HG03520 (cell line): ENCODE measurements around the gene TTI1.
A peak's percentile ranks its signal among the peaks of the same experiment; 100 is the strongest.
"Not testable (repeated sequence)": the region's sequence is repeated elsewhere in the genome, so short reads cannot be mapped to it uniquely, and the experiment has no call there.

Experiments
- ATAC-seq: cut with Tn5 transposase; IDR thresholded peaks from one replicate; pipeline ENCODE4 v1.9.1; 2021; ENCODE audit warnings: mild to moderate bottlenecking, moderate library complexity; ENCODE audit not compliant: unreplicated experiment

The TTI1 gene

DNA sequence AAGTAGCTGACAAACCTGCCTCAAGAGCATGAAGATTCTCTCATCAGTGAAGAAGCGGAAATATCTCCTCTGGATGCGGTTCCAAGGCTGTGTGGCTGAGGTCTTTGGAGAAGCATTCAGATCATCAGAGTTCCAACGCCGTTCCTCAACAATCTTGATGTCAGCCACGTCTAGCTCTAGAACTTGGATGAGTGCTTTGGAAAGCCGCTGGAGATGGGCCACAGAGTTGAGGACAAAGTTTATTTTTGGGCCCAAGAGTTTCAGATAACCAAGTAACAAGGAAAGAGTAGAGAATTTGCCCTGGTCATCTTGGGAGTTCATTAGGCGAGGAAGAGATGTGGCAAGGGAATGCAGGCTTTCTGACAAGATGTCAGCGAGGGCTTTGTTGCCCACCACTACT is 20.9 kb downstream of the TTI1 start:
- ATAC-seq = no peak

DNA sequence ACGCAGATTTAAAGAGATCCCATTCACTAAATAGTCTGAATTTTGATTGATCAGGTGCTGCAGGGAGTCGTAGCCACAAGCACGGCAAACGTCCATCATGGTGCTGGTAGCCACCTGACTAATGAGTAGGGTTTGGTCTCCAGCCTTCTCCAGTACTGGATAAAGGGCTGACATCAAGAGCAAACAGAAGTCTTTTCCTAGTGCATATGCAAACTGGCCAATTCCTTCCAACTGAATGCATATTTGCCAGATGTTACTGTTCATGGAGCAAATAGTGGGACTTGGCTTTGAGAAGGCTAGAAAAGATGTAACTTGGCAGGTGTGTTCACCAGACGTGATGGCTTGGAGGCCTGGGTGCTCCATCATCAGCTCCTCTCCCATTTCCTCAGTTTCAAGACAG is 21.6 kb downstream of the TTI1 start:
- ATAC-seq = no peak

DNA sequence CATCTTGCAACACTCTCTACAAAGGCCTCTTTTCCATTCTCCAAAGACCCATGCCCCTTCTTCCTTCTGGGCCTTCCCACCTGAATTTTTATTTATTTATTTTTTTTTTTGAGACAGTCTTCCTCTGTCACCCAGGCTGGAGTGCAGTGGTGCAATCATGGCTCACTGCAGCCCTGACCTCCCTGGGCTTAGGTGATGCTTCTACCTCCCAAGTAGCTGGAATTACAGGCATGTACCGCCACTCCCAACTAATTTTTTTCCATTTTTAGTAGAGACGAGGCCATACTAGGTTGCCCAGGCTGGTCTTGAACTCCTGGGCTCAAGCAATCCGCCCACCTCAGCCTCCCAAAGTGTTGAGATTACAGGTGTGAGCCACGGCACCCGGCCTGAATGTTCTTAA is 23.8 kb downstream of the TTI1 start:
- not testable (repeated sequence) for ATAC-seq

DNA sequence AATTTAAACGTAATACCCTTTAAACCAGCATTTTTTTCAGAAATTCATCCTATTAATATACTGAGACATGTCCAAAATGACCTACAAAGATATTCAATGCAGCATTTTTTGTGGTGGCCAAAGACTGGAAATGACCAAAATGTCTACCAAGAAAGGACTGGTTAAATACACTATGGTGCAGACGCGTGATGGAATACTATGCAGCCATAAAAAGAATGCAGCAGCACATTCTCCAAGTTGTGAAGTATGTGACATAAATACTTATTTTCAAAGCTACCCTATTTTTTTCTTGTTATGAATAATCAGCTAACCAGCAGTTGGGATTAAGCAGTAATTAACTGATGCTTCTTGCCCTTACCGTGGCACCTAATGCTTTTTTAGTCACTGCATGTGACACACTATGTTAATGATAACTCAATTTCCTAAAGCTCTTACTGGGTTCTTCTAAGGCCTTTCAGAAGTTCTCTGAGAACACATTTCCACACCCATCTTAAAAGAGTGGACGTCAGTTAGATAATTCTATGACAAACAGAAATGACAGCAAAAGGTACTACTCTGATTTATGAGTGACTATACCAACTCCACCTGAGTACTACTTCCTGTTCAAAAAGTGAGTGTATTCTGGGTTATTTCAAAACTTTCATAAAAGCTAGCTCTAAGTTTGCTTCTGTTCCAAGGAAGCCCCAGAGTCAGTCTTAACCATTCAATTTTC is 24.9 kb downstream of the TTI1 start:
- no peak for ATAC-seq

DNA sequence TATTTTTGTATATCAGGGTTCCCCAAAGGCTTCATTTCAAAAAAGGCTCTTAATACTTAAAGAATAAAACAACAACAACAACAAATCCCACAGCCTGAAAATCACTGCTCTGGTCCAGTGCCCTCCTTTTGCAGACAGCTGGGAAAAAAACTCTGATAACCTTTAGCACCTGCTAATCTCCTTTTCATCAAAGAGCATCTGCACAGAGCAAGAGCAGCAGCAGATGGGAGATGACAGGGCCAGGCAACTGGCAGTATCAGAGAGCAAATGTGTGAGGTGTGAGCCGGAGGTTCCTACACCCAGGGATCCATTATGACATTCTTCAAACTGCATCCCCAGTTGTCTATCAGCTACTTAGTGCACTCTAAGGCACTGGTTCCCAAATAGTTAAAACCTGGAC is 25.7 kb downstream of the TTI1 start:
- ATAC-seq = no peak

DNA sequence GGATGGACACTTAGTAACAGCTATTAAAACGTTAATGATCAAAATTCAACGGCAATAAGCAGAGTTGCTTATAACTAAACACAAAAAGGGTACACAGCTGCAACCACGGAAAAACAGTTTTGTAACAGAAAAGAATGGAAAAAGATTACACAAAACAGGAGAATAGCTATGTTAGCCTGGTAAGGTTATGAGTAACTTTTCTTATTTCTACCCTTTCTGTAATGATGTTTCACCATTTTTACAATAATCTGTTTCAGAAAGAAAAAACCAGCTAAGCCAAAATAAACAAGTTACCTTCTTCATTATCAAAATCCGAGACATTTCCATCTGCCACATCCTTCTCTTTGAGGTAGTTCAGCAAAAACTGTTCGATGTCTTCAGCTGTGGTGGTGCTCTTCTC is 27.4 kb downstream of the TTI1 start:
- ATAC-seq = no peak

DNA sequence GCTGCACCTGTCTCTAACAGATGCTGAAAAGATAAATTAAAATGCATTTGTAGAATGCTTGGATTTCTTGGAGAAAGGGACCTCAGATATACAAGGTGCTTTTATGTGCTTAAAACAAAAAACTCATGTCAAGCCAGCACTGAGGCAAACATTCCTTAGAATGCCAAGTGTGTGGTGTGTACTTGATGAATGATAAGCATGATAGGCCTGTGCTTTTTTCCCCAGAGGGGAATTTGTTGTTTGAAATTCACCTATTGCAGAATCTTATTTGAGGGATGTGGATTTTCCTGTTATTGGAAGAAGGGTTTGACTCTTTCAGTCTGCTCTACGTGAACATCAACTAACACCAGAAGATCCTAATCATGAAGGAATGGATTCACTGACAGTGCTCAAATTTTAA is 28.8 kb downstream of the TTI1 start:
- ATAC-seq = no peak

DNA sequence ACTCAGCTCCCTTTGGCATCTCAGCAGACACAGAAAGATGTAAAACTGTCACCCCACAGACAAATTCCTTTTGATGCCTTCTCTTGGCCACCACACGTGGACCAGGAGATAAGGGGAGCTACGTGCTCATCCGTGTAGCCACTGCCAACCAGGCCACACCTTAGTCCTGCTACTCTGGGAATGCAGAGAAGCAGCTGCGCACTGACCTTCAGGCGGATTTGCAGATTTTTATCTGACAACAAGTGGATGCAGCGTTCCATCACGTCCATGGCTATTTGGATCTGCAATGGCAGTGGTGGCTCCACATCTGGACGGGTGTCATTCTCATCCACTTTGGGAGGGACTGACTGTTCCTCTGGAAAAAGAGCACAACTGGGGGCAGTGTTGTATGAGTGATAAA is 30.8 kb downstream of the TTI1 start:
- no peak for ATAC-seq

DNA sequence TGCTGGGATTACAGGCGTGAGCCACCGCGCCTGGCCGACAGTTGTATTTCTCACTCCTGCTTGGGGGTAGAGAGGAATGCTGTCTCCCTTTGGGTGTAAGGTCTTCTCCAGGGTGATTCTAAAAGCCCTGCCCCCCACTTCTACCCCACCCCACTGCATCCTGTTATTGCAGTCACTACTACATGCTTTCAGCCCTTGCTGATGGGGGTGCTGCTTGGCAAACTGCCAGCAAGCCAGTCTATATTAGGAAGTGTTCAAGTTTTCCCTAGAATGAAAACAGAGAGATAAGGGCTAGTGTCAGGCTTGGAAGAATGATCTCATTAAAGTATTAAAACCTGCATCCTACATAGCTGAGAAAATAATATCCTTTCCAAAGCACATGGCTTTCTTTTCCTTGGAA is 31.3 kb downstream of the TTI1 start:
- no peak for ATAC-seq

DNA sequence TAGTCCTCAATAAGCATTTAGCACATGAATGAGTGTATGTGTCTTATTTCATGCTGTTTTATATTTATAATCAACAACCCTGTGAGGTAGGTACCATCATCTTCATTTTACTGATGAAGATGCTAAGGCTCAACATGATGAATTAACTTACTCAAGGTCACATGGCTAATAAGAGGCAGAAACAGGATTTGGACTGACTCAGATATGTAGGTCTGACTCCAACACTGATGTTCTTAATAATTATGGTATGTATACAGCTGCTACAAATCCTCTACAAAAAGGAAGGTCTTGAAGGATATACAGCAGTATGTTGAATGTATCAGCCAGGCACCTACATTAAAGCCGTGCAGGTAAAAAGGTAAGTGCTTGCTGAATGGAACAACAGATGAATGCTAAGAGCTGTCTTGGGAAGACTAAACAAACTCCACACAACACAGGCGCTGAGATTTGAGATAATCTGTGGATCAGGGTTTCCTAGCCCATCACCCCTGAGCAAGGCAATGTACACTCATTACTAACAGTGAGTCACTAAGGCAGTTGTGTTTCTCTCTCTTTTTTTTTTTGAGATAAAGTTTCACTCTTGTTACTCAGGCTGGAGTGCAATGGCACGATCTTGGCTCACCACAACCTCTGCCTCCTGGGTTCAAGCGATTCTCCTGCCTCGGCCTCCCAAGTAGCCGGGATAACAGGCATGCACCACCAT is 31.9 kb downstream of the TTI1 start:
- no peak for ATAC-seq

DNA sequence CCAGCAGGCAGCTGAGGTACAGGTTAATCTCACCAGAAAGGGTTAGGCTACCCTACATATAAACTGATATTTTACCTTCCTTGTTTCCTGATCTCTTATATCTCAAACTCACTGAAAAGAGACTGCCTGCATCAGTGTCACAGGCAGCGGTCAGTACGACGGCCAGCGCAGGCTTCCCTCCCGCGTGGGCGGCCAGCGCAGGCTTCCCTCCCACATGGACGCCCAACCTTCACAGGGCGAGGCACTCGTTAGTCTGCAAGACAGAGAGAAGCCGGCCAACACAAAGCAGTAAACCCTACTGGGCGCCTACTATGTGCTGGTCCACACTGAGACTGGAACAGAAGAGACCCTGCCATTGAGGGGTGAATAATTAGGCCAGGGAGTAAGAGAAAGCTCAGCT is 33.0 kb downstream of the TTI1 start:
- ATAC-seq = no peak

DNA sequence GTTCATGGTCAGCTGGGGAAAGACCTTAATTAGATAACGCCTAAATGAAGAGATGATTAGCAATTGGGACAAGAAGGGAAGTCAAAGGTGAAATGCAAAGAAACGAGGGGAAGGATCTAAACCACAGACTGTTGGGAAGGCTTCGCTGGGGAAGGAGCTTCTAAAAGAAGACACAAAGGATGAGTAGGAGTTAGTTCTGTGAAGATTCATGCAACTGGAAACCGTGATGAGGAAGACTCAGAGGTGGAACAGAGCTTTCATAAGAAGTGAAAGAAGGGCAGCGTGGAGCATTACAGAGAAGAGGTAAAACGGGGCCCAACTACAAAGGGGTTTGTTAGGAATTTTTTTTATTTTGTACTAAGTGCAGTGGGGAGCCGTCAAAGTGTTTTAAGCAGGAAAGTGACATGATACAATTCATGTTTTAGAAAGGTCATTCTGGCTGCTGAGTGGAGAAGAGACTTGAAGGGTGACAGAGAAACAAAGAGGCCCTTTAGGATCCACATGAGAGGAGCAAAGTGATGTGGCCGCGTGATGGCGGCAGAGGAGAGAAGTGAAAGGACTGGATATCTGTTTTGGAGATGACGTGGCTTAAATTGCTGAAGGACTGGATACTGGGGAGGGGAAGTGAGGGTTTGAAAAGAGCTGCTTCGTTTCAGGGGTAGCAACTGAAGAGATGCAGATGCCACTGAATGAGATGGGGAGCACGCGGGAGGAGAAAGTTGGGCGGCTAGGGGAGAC is 33.6 kb downstream of the TTI1 start:
- ATAC-seq = no peak

DNA sequence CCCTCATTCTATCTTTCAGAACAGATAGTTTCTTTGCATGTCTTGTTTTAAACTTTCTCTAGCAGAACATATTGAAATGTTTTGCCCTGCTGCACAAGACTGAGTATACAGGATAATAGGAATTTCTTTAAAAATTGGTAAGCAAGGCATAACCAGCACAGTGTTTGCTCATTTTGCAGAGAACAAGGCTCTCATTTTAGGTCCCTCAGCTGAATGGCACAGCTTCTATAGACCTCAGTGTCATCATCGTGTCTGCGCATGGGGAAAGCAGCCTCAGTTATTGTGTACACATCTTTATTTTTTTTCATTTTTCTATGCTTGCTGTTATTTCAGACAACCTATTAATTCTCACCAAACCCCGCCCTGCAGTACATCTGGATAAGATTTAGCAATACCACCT is 35.7 kb downstream of the TTI1 start:
- no peak for ATAC-seq

DNA sequence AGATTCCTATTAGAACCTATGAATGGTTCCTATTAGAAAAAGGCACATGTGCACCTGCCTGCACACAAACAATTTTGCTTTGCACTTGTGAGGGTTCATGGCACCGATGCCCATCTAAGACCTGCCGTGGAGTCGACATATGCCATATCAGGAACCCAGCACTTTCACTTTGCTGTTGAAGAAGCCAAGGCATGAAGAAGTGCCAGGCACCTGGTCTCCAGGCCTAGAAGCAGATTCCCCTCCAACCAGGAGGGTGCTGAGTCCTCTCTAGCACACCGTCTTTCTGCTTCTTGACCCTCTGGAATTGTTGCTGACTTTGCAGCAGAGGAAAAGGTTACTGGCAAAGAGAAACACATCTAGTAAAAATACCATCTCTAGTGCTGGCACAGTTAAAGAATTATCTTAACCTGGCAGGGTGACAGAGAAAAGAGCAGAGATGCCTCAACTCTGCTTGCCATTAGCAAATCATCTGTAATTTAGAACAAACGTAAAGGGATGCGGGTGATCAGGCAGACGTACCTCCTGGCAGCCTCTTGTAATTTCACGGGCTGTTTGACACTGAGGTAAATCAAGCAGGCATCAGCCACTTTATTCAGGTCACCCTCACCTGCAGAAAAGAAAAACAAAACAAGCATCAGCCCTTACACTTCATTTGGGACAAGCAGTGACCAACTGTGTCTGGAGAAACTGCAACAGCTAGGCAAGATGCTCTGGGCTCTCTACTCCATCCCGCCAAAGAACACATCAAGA is 37.2 kb downstream of the TTI1 start:
- ATAC-seq = no peak

DNA sequence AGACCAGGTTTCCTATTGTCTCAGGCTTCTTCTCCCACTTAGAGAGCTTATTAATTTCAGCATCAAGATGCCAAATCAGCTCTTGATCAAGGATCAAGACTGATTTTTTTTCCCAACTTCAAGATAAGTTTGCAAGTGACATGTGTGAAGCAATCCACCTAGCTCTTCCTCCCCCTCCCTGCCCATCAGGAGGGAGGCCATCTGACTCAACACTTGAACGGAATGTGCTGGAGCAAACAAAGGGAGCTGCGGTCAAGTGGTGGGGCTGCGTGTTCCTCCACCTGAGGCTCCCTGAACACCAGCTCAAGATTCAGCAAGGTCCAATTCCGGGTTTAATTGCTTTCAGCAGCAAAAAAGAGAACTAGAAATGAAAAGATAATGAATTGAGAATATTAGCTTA is 38.7 kb downstream of the TTI1 start:
- ATAC-seq = no peak

DNA sequence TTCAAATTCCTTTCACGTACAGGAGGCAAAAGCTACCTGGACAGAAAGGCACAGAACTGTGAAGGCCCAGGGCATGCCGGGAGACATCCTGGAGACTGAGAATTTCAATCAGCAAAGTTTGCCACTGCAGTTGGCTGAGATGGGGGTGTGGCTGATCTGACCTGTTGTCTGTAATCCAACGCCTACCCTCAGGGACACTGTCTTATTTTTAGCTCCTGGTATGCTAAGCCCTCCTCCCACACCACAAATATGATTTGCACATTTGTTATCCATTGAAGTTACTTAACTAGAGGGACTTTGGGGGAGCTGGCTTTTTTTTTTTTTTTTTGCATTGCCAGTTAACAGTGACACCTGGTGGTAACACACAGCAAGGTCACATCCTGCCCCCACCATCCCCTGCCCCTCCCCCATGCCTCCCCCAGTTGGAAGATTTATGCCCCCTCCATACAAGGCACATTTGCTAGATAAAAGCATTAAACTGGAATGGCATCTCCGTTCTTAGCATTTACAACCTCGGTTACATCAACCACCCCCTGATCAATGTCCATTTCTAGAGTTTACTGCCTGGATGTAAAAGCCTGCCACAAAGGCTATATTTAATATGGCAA is 40.4 kb downstream of the TTI1 start:
- ATAC-seq = no peak

DNA sequence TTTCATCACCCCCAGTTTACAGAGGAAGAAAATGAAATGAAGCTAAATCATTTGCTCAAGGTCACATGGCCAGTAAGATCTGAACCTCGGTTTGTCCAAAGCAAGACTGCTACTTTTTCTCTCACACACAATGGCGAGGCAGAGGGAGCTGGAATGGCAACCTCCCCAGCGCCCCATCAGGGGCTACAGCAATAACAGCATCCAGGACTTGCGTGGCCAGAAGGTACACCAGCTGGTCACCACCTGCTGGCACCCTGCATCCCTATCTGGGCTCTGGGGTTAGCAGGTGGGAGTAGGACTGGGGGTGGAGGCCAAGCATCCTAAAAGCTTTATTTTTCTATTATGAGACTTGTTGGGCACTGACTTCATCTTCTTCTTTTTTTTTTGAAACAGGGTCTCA is 41.3 kb downstream of the TTI1 start:
- ATAC-seq = no peak

DNA sequence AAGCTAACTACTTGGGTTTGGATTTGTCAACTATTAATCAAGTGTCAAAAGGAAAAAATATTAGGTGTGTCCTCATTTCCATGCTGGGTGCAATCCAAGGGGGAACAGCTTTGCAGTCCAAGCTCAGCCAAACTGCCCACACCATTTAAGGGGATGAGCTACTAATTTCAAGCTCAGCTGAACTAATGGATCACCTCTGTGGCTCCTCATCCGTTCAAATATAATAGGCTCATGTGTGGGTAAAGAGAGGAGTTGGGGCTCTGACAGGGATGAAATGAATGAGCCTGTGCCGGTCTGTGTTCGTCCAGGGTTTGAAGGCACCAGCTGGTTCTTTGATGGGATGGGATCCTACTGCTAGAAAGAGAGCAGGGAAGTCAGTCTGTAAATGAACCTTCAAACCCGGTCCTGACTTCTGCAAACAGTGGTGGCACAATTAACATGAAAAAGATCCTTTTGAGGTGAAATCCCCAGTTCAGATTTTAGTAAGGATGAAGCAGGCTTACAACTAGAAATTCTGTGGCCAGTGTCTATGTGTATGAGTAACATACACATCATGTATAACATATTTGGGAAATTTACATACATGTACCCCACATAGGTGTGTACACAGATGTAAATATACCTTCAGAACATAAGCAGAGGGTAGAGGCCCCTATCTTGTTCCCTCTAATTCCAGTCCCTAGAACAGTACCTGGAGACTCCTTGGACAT is 41.9 kb downstream of the TTI1 start:
- no peak for ATAC-seq

DNA sequence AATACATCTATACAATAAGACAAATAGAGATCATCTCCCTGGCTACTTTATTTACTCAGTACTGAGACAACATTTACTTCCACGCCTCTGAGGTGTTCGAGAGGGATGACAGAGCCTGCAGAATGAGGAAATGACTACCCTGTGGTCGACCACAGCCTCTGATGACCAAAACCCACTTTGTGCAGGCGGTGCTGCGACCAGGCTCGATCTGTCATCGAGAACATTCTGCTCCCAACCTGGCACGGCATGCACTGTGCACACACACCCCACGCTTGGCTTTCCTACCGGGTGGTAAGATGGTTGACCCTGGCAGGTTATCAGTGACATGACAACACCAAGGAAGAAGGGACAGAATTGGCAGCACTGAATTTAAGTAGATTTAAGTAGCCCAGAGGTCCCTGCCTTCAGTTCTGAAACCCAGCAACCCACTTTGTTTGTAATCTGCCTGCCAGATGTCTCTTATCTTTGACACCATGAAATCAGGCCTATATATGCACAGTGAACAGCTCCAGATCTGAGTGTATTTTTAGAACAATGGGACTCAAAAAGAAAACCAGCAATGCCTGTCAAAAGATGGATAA is 42.6 kb downstream of the TTI1 start:
- peak; percentile 86 for ATAC-seq
